ENCODE data around the gene MTERF1. TPM values are rescaled to one million over a fixed set of nuclear protein-coding genes. Genes with fewer than 3 reads are reported as not detected.
A peak's percentile ranks its signal among the peaks of the same experiment; 100 is the strongest.

MTERF1 gene
- total and polyA plus RNA-seq, 2 of the 13 experiments (the other 11 are each of a cell fraction or from before 2014, with no cell fraction given), result 5.5 to 19.3 TPM

DNA sequence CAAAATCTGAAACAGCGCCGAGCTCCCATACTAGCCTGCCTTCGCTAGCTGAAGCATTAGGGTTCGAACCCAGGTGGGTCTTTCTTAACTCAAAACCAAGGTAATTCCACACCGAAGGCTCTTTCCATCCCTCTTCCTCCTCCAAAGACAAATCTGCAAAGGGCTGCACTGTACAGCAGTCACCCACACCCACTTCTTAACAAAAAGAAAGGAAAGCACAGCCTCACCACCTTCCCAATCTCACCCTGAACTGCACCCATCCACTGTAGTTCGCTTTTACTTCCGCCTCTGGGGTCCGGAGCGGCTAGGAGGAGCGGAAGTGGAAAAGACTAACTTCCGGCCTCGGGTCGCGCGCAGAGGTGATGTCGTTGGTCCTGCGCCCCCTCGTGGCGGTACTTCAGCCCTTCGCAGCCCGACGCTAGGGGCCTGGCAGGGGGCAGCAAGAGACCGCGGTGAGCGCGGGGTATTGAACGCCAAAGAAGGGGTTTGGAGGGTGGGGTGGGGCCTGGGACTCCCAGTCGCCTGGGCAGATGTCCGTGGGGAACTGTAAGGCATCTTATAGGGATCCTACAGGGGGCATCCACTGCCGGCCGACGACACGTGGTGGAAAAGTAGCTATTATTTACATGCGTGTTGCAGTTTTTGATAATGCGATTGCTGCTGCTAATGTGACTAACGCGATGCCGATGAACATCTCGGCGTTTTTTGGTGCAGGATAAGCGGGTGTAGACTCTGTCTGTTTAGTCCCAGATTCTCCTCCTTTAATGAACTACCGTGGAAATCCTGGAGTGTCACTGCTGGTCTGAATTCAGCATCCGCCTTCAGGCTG, at the start of gene MTERF1 (continued):
- TF ChIP-seq, protein P1, sequence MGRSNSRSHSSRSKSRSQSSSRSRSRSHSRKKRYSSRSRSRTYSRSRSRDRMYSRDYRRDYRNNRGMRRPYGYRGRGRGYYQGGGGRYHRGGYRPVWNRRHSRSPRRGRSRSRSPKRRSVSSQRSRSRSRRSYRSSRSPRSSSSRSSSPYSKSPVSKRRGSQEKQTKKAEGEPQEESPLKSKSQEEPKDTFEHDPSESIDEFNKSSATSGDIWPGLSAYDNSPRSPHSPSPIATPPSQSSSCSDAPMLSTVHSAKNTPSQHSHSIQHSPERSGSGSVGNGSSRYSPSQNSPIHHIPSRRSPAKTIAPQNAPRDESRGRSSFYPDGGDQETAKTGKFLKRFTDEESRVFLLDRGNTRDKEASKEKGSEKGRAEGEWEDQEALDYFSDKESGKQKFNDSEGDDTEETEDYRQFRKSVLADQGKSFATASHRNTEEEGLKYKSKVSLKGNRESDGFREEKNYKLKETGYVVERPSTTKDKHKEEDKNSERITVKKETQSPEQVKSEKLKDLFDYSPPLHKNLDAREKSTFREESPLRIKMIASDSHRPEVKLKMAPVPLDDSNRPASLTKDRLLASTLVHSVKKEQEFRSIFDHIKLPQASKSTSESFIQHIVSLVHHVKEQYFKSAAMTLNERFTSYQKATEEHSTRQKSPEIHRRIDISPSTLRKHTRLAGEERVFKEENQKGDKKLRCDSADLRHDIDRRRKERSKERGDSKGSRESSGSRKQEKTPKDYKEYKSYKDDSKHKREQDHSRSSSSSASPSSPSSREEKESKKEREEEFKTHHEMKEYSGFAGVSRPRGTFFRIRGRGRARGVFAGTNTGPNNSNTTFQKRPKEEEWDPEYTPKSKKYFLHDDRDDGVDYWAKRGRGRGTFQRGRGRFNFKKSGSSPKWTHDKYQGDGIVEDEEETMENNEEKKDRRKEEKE (IDR thresholded peaks at IDR 0.05), result no peak
- 0 out of 2 replicates have a peak, but pooled peaks have one; percentile 17 for TF ChIP-seq CHD2 (IDR thresholded peaks at IDR 0.05; ENCODE audit: low read depth, low read length)
- peak; percentile 96 for TF ChIP-seq ZNF350 (CRISPR knock-in tag; IDR thresholded peaks at IDR 0.05; ENCODE audit: borderline replicate concordance, low read depth)
- TF ChIP-seq, protein P2, sequence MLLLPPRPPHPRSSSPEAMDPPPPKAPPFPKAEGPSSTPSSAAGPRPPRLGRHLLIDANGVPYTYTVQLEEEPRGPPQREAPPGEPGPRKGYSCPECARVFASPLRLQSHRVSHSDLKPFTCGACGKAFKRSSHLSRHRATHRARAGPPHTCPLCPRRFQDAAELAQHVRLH (CRISPR knock-in tag; IDR thresholded peaks at IDR 0.05; ENCODE audit: borderline replicate concordance, low read depth), result peak; percentile 96
- TF ChIP-seq, protein P3, sequence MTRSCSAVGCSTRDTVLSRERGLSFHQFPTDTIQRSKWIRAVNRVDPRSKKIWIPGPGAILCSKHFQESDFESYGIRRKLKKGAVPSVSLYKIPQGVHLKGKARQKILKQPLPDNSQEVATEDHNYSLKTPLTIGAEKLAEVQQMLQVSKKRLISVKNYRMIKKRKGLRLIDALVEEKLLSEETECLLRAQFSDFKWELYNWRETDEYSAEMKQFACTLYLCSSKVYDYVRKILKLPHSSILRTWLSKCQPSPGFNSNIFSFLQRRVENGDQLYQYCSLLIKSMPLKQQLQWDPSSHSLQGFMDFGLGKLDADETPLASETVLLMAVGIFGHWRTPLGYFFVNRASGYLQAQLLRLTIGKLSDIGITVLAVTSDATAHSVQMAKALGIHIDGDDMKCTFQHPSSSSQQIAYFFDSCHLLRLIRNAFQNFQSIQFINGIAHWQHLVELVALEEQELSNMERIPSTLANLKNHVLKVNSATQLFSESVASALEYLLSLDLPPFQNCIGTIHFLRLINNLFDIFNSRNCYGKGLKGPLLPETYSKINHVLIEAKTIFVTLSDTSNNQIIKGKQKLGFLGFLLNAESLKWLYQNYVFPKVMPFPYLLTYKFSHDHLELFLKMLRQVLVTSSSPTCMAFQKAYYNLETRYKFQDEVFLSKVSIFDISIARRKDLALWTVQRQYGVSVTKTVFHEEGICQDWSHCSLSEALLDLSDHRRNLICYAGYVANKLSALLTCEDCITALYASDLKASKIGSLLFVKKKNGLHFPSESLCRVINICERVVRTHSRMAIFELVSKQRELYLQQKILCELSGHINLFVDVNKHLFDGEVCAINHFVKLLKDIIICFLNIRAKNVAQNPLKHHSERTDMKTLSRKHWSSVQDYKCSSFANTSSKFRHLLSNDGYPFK (CRISPR knock-in tag; IDR thresholded peaks at IDR 0.05; ENCODE audit: borderline replicate concordance), result peak; percentile 95
- no peak for TF ChIP-seq SP1 (IDR thresholded peaks at IDR 0.05)
- TF ChIP-seq SP1 (CRISPR knock-in tag; IDR thresholded peaks at IDR 0.05), result 0 out of 2 replicates have a peak, but pooled peaks have one; percentile 46
- TF ChIP-seq ATM (IDR thresholded peaks at IDR 0.05; ENCODE audit: borderline replicate concordance), result no peak
- TF ChIP-seq ZNF33B (CRISPR knock-in tag; IDR thresholded peaks at IDR 0.05), result no peak
- TF ChIP-seq, protein P4, sequence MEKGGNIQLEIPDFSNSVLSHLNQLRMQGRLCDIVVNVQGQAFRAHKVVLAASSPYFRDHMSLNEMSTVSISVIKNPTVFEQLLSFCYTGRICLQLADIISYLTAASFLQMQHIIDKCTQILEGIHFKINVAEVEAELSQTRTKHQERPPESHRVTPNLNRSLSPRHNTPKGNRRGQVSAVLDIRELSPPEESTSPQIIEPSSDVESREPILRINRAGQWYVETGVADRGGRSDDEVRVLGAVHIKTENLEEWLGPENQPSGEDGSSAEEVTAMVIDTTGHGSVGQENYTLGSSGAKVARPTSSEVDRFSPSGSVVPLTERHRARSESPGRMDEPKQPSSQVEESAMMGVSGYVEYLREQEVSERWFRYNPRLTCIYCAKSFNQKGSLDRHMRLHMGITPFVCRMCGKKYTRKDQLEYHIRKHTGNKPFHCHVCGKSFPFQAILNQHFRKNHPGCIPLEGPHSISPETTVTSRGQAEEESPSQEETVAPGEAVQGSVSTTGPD (CRISPR knock-in tag; IDR thresholded peaks at IDR 0.05), result no peak
- TF ChIP-seq REXO4 (CRISPR knock-in tag; IDR thresholded peaks at IDR 0.05; ENCODE audit: borderline replicate concordance), result no peak
- TF ChIP-seq STAG1 (CRISPR knock-in tag; IDR thresholded peaks at IDR 0.05), result peak; percentile 91
- TF ChIP-seq, protein P5, sequence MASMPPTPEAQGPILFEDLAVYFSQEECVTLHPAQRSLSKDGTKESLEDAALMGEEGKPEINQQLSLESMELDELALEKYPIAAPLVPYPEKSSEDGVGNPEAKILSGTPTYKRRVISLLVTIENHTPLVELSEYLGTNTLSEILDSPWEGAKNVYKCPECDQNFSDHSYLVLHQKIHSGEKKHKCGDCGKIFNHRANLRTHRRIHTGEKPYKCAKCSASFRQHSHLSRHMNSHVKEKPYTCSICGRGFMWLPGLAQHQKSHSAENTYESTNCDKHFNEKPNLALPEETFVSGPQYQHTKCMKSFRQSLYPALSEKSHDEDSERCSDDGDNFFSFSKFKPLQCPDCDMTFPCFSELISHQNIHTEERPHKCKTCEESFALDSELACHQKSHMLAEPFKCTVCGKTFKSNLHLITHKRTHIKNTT (CRISPR knock-in tag; IDR thresholded peaks at IDR 0.05), result no peak
- 0 out of 2 replicates have a peak, but pooled peaks have one; percentile 39 for TF ChIP-seq PRMT3 (CRISPR knock-in tag; IDR thresholded peaks at IDR 0.05; ENCODE audit: borderline replicate concordance, low read depth)
- TF ChIP-seq NFKB2 (CRISPR knock-in tag; IDR thresholded peaks at IDR 0.05; ENCODE audit: borderline replicate concordance), result peak; percentile 93; the same call in 1 of the 2 replicates
- TF ChIP-seq SOX6 (IDR thresholded peaks at IDR 0.05), result no peak
- peak; percentile 67; the same call in 1 of the 2 replicates for TF ChIP-seq SOX6 (CRISPR knock-in tag; IDR thresholded peaks at IDR 0.05)
- TF ChIP-seq ZNF567 (CRISPR knock-in tag; IDR thresholded peaks at IDR 0.05; ENCODE audit: borderline replicate concordance), result peak; percentile 98
- no peak for TF ChIP-seq HMGA1 (CRISPR knock-in tag; conservative IDR thresholded peaks at IDR 0.05)
